HCT116 (cell line): ENCODE measurements around the gene CHKA.

Experiments
- CEBPB ChIP-seq: IDR thresholded peaks from 2 replicates; pipeline ENCODE4 v1.6.1; 2012; ENCODE audit warnings: low read depth
- CTCF ChIP-seq, 3 experiments: fragments of 200-600 bp in 1 of 3; sonication (generic) in 1 of 3; IDR thresholded peaks in 2 of 3; conservative IDR thresholded peaks in 1 of 3; 2 replicates each; pipeline ENCODE4 v1.5.1; 2012 to 2017; ENCODE audit warnings: low read depth in 2 of 3, low read length in 2 of 3, antibody characterized with exemption in 1 of 3, borderline replicate concordance in 1 of 3, control low read depth in 1 of 3, mild to moderate bottlenecking in 1 of 3, mixed read lengths in 1 of 3, mixed run types in 1 of 3, moderate library complexity in 1 of 3; ENCODE audit not compliant: insufficient read depth in 1 of 3
- EZH2 ChIP-seq: fragments of 200-600 bp; sonication (generic); IDR thresholded peaks from 2 replicates; pipeline ENCODE4 v1.6.1; 2017; ENCODE audit warnings: antibody characterized with exemption, mixed run types
- JUND ChIP-seq: IDR thresholded peaks from 2 replicates; pipeline ENCODE4 v1.6.1; 2012
- POLR2A ChIP-seq: IDR thresholded peaks from 2 replicates; pipeline ENCODE4 v1.7.0; 2011; ENCODE audit warnings: borderline replicate concordance; ENCODE audit not compliant: insufficient read depth, insufficient read length; ENCODE audit errors: extremely low read depth
- POLR2AphosphoS5 ChIP-seq: IDR thresholded peaks from 2 replicates; pipeline ENCODE4 v1.6.1; 2011; ENCODE audit warnings: mild to moderate bottlenecking, low read depth, low read length, moderate library complexity
- RAD21 ChIP-seq: IDR thresholded peaks from 2 replicates; pipeline ENCODE4 v1.6.1; 2012; ENCODE audit warnings: low read depth, mild to moderate bottlenecking
- REST ChIP-seq: IDR thresholded peaks from 2 replicates; pipeline ENCODE4 v1.6.1; 2012; ENCODE audit warnings: low read depth
- TCF7L2 ChIP-seq: IDR thresholded peaks from 2 replicates; pipeline ENCODE4 v1.7.0; 2011; ENCODE audit warnings: borderline replicate concordance, inconsistent platforms; ENCODE audit not compliant: insufficient read depth, insufficient read length; ENCODE audit errors: extremely low read depth

DNA sequence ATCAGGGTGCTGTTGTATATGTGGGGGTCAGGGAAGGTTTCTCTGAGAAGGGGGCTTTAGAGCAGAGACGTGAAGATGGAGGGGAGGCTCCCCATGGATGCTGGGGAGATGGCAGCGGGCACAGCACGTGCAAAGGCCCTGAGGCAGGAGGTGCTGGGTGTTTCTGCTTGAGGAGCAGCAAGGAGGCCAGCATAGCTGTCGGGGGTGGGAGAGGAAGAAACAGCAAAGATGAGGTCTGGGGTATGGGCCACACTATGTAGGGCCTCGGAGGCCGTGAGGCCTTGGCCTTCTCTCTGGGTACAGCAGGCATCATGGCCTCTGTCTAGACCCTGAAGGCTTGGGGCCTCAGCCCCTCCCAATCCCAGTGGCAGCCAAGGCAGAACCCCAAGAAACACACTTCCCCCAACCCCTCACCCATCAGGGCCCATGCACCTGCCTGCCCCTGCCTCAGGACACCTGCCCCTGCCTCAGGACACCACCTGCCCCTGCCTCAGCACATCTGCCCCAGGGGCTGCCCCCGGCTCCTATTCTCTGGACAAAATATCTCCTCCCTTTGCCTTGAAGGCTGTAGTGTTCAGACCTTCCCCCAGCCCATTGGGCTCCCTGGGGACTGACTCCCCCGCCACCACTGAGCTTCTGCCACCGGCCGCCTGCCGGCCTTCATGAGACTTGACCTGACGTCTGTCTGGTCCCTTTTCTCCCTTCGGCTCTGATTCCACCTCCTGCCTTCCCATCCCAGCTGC lies 104.9 kb downstream of the CHKA start:
- TF ChIP-seq CTCF (IDR thresholded peaks at IDR 0.05 in 2 of 3, conservative IDR thresholded peaks at IDR 0.05 in 1 of 3; ENCODE audit: borderline replicate concordance in 1 of 3, insufficient read depth in 1 of 3, low read depth in 2 of 3, low read length in 2 of 3) (no peak), POLR2A (no peak), POLR2AphosphoS5 (no peak), RAD21 (no peak), EZH2 (no peak), CEBPB (no peak), REST (no peak), JUND (no peak), TCF7L2 (no peak)
